Measurements from ENCODE around the gene RAPGEF1. TPM values are rescaled to one million over a fixed set of nuclear protein-coding genes. Genes with fewer than 3 reads are reported as not detected.
A peak's percentile ranks its signal among the peaks of the same experiment; 100 is the strongest.

The RAPGEF1 gene
- total RNA-seq, 1 experiment from 2014 or later, result 30.8 TPM

DNA sequence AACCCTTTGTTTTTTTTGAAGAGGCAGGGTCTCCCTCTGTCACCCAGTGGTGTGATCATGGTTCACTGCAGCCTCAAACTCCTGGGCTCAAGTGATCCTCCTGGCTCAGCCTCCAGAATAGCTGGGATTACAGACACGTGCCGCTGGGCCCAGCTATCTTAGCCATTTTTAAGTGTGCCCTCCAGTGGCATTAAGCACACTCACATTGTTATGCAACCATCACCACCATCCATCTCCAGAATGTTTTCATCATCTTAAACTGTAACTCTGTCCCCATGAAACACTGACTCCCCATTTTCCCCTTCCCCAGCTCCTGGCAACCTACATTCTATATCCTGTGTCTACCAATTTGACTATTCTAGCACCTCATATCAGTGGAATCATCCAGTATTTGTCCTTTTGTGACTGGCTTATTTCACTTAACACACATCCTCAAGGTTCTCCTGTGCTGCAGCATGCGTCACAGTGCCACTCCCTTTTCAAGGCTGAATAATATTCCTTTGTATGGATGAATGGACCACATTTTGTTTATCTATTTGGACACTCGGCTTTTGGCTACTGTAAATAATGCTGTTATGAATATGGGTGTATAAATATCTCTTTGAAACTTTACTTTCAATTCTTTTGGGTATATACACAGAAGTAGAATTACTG is 12.5 kb upstream of the RAPGEF1 start:
- no peak for DNase-seq (ENCODE audit: low read depth)

DNA sequence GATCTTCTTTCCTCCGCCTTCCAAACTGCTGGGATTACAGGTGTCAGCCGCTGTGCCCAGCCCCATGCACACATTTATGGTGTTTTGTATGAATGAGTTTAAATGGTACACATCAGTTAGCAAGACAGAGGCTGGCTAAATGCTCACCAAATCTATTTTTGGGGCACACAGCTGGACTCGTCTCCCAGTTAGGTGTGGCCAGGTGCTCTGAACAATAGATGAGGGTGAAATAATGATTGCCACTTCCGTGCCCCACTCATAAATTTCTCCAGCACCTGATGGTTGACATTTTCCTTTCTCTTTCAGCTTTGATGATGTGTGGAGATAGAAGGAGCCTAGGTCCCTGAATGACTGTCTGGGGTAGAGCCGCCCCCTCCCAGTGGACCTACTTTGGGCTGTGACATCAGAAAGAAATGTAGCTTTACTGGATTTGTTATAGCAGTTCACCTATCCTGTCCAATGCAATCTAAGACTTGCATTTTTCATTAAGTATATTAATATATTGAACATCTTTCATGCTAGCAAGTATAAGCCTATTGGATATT is 8.6 kb upstream of the RAPGEF1 start:
- DNase-seq (ENCODE audit: low read depth), result no peak

DNA sequence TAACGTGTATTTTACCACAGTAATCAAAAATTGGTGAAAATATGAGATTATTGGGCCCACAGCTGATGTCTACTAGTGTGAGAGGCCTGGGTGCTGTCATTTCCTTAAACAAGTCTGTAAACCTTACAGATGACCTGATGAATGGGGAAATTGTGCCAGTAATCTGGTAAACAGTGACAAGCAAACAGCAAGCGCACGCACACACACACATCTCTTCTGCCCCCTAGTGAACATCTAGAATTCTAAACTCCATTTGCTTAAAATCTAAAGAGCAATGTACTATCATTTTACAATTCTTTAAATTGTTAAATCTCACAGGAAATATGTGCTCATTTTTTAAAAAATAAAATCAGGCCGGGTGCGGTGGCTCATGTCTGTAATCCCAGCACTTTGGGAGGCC is 7.5 kb upstream of the RAPGEF1 start:
- peak; percentile 70 for DNase-seq (ENCODE audit: low read depth)

DNA sequence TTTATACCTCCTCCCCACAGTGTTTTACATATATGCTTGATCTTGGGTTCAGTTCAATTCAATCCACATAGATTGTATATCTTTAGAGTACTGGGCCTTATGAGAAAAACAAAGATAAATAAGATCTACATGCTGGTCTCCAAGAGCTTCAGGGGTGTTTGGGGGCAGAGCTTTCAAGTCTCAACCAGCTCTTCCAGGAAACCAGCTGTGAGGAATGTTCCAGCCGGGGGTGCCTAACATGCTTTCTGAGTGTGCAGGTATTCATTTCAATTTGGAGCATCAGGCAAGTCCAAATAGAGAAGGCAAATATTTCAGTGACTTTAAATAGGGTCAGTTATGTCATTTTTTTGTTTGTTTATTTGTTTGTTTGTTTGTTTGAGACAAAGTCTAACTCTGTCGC is 5.7 kb upstream of the RAPGEF1 start:
- no peak for DNase-seq (ENCODE audit: low read depth)

DNA sequence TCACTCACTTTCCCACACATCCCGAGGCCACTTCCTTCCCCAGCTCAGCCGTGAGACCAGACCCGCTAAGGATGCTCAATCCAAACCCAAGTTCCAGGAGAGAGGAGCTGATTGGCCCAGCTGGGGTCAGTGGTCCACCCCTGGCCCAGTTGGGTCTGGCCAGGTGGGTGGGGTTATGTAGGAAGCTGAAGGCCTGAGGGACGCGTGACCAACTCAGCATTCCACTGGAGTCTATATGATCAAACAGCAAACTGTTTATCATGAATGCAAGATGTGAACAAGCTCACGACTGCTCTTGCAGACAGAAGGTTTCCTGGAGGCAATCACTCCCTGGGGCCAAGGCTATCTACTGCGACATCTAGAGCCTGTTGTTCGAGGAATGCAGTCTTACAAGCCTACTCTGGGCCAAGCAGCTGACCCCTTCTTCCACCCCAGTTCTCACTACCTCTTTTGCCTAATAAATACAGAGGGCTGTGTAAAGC is 4.9 kb upstream of the RAPGEF1 start:
- no peak for DNase-seq (ENCODE audit: low read depth)

- no peak for DNase-seq (ENCODE audit: low read depth)
These were observed 4.4 kb upstream of the RAPGEF1 start for GRCh38 chr9:131744171-131744719.

DNA sequence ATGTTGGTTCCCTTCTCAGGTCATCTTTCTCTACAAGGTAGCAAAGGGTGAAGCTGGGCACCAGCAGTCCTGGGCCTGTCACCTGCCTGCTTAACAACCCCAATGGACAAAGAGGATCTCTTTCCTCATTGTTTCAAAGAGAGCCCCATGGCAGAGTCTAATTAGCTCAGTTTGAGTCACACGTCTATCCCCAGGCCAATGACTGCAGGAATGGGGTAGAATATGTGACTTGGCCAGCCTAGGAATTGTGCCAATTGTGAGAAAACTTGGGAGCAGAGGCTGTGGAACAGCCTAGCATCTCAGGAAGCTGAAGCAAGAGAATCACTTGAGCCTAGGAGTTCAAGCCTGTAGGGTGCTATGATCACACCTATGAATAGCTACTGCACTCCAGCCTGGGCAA is 3.6 kb upstream of the RAPGEF1 start:
- peak; percentile 62 for DNase-seq (ENCODE audit: low read depth)

DNA sequence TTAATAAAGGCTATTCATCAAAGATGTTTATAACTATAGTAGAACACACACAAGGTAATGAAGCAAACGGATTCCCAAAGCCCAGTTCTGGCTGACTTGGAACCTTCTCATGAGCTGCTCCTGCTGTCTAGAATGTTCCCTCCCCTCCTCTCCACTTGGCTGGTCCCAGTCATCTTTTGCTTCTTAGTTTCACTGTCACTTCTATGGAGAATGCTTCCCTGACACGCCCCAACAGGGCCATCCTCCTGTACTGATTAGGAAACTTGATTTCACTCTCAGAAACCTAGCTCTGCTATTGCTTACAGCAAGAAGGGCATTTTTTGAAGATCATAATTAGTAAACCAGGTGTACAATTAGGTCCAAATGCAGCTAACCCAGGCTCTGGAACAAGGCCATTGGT is 3.2 kb upstream of the RAPGEF1 start:
- no peak for DNase-seq (ENCODE audit: low read depth)

- DNase-seq (ENCODE audit: low read depth), result no peak
These were observed 1.0 kb upstream of the RAPGEF1 start for GRCh38 chr9:131740898-131741297.

- DNase-seq (ENCODE audit: low read depth), result peak; percentile 46
These were observed 530 bp downstream of the RAPGEF1 start for GRCh38 chr9:131739133-131739958.

DNA sequence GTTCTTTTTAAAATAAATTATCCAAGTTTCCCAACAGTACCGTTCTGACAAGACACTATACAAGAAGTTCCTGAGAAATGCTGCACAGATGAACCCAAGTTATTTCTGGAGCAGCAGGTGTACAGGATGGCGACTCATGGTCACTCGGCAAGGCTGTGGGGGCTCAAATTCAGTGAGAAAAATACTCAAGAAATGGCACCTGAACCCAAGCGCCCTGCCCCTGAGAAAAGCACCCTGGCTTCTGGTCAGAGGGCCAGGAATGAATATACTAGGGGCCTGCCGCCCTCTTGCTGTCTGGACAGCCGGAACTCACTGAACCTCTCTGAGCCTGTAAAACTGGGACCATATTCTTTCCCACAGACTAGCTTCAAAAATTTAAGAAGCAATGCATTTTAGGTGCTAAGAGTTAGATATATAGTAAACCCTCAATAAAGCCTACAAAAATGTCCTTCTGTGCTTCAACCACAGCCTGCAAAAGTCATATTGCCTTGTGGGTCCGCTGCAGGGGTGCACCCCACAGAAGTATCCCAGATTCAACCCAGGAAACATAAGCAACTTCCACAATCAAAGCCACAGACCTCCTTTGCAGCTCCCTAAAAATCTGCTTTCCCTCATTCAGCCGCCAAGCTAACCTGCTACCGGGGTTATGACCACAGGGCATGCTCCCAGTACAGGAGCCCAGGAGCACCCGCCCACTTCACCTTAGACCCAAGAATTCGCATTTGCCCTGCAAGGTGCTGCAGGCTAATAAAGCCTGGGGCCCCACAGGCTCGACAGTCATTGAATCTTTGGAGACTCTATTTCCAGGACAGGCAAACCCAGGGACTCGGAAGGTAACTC is 1.4 kb downstream of the RAPGEF1 start:
- DNase-seq (ENCODE audit: low read depth), result no peak

GRCh38 chr9:131737426-131737825 is 2.5 kb downstream of the RAPGEF1 start:
- no peak for DNase-seq (ENCODE audit: low read depth)

- no peak for DNase-seq (ENCODE audit: low read depth)
These were observed 3.4 kb downstream of the RAPGEF1 start for GRCh38 chr9:131736431-131736830.

- DNase-seq (ENCODE audit: low read depth), result no peak
These were observed 4.4 kb downstream of the RAPGEF1 start for GRCh38 chr9:131735238-131736128.

GRCh38 chr9:131734781-131735180 is 5.1 kb downstream of the RAPGEF1 start:
- no peak for DNase-seq (ENCODE audit: low read depth)

DNA sequence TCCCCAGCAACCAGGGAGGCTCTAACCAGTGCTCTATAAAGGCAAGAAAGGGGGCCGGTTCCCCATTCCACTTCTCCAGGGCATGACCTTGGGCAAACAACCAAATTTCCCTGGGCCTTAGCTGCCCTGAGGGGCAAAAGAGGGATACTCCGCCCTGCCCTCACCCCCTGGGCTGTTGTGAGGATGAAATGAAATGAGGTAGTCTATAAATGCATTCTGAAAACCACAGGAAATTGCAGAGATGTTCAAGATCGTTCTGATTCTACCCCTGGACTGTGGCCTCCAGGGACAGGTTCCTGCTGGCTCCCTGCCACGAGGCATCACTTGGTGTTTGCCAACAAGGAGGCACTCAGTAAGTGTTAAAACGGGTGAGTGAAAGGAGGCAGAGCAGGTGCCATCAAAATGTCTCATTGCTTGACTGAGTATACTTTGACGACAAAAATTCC is 5.7 kb downstream of the RAPGEF1 start:
- peak; percentile 90 for DNase-seq (ENCODE audit: low read depth)

GRCh38 chr9:131733541-131734061 is 6.3 kb downstream of the RAPGEF1 start:
- DNase-seq (ENCODE audit: low read depth), result peak; percentile 100

DNA sequence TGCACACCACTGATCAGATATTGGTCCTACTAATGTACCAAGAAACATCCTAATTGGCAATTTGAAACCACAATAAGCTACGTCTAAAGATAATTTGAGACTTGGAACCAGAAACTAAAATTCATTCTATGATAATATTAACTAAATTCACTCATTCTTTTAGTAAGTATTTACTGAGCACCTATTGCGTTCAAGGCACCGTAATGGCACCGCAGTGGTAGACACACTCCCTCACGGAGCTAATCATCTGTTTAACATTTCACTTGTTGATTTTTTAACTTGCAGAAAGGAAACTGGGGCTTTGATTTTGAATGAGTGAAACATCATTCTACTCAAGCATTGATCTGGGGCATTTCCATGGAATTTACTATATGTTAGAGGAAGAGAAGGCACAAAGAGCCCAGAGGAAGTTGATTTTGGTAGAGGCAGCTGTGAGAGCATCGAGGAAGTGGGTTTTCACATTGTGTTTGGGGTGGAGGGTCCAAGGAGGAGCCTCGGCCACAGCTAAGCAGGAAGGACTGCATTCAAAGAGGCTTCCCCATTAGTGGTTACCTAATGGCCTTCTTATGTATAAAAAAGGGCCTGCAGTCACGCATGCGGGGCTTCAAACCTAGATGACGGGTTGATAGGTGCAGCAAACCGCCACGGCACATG is 7.1 kb downstream of the RAPGEF1 start:
- no peak for DNase-seq (ENCODE audit: low read depth)

DNA sequence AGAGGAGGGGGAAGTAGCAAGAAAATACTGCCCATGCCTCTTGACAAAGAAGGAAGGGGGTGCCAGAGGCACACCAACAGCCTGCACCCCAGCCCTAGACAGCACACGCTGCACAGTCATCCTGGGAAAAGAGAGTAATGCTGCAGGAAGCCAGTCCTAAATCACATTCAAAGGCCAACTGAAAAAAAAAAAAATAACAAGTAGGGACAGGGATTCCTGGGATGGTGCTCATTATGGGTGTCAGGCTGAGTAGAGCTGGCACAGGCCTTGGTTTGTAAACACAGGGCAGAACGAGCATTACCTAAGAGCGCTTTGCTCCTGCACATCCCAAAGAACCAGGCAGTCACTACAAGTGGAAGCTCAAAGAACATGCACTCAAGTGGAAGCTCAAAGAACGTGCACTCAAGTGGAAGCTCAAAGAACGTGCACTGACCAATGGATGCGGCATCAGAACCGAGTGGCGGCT is 7.8 kb downstream of the RAPGEF1 start:
- DNase-seq (ENCODE audit: low read depth), result peak; percentile 86

DNA sequence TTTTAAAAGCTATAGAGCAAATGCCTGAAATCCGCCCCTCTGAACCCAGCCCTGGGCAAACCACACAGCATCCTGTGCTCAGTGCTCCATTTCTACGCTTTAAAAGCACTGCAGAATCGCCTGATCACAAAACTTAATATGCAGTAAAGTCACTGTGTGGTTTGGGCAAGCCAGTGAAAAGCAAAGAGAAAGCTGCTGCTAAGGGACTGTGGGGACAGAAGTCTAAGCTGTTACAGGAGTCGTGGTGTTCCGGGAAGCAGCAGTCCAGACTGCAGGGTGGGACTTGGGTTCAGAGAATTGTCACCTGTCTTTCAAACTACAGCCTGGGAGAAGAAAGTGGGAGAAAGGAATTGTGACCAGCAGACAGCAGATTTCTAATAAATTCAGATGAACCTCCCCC is 8.2 kb downstream of the RAPGEF1 start:
- DNase-seq (ENCODE audit: low read depth), result no peak
